8988T (cell line): Measurements from ENCODE around the gene CASD1.

Source experiments
- DNase-seq: peaks from one replicate; pipeline ENCODE4 v3.0.0; 2011

The CASD1 gene

DNA sequence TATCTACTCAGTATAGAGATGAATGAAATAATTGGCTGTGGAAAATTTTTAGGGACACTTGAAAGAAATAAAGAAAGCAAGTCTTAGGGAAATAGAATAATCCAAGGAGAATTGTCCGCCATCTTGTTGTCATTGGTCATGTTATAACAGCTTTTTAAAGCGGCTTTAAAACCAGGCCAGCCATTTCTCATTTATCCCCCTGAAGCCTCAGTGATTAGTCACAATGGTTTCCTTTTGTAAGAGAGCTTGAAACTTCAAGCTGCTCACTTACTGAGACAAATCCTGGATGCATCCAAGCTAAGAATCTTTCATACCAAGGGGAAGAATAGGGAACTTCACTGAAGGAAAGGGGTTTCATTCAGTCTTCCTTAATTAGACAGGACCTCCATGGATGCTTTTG lies 78.5 kb downstream of the CASD1 start:
- no peak for DNase-seq

DNA sequence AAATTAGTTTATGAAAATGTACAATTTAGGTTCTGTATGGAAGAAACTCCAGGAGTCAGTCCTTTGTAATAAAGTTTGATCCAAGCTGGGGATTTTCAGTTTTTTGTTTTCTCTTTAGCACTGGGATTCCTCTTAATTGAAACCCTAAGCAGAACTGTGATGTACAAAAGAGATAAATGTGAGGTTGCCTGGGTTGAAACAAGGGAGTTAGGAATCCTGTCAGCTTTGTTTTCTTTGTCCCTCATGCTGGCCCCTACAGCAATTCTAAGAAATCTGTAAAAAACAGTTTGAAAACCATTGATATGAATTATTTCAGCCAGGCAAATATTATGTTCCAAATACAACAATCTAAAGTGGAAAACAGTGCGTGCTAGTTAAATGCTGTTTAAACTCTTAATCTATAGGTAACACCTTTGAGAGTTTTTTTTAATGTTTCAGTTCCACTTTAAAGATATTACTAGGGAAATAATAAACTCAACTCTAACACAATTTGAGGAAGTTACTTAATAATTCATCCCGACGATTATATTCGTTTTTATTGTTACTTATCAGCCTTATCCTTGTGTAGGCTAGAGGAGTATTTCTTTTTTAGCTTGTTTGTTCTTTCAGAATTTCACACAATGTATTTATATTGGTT lies 81.0 kb downstream of the CASD1 start:
- DNase-seq: no peak

- no peak for DNase-seq
Measured at GRCh38 chr7:94591176-94591575, 81.6 kb downstream of the CASD1 start.

GRCh38 chr7:94594882-94595281 lies 85.3 kb downstream of the CASD1 start:
- no peak for DNase-seq

DNA sequence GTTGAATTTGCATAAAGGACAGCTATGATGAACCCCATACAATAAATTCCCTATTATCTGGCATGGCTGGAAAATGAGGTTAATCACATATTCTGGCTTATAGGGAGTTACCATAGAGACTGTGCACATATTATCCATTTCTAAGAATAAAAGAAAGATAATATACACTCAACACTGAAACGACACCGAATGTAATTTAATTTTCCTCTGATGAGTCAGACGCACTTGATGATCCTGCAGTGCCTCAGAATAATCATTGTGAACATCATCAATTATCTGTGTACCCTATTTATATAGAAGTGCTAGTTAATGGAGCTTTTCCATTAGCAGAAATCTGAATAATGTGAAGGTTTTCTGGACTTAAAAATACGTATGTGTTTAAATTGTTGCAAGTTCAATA lies 86.1 kb downstream of the CASD1 start:
- no peak for DNase-seq

DNA sequence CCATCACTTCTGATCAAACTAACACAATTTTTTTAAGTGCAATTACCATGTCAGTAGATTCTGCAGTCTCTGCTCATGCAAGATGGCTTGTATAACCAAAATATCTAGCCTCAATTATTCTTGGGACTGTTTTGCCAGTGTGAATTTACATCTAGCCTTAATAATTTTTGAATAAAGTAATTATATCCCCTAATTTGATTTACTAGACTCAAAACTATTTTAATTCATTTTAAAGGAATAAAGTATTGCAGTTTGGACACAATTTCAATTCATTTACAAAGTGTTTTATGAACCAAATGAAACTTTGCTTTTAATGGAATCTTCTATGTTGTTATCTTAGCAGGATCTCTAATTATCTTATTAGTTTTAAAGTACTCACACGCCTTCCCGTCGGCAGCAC lies 90.7 kb downstream of the CASD1 start:
- no peak for DNase-seq

DNA sequence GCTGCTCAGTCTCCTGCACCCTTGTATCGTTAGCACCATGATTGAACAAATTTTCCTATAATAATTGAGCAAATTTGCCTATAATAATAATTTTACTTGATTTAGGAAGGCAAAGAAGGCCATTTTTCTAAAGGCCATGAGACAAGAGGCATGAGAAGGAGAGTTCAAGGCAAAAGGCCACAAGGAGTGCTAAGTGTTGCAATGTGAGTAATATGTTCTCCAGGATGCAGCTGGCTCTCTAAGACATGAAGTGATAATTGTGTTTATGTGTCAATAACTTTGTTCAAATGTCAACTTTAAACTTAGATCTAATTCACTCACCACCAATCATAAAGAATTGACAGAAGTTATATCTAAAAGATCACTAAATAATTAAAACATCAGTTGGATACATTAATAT lies 92.6 kb downstream of the CASD1 start:
- DNase-seq: no peak

DNA sequence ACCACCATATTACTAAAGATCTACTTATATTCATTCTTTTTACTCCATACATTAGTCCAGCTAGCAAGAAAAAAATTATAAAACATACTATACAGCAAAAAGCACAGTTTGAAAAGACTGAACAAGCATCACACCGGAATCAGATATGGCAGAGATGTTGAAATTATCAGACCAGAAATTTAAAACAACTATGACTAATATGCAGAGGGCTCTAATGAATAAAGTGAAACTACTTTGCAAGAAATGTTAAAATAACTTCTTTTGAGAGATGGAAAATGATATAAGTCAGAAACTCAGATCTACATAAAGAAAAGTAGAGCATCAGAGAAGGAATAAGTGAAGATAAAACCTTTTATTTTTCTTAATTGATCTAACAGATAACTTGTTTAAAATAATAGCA lies 95.4 kb downstream of the CASD1 start:
- DNase-seq: no peak
